AG09319 (cell line): Measurements from ENCODE around the gene LYSMD1.

Experiments used
- DNase-seq: peaks from one replicate; pipeline ENCODE4 v3.0.0-alpha.2; 2010; ENCODE audit warnings: low read depth; ENCODE audit errors: extremely low read depth
- CTCF ChIP-seq: IDR thresholded peaks from 2 replicates; pipeline ENCODE4 v1.5.1; 2011; ENCODE audit warnings: low read depth, mild to moderate bottlenecking, inconsistent platforms, low read length, moderate library complexity

LYSMD1 gene

GRCh38 chr1:151171190-151171589 is 5.5 kb upstream of the LYSMD1 start:
- TF ChIP-seq CTCF, result no peak
- DNase-seq, result no peak

GRCh38 chr1:151167116-151167515 is 1.4 kb upstream of the LYSMD1 start:
- DNase-seq, result no peak
- TF ChIP-seq CTCF, result no peak

GRCh38 chr1:151166505-151166956 is 829 bp upstream of the LYSMD1 start:
- TF ChIP-seq CTCF, result no peak

GRCh38 chr1:151165281-151165737 is 393 bp downstream of the LYSMD1 start:
- no peak for DNase-seq
- peak; percentile 0; the same call in 1 of the 2 replicates for TF ChIP-seq CTCF

More at GRCh38 chr1:151166505-151166956, 829 bp upstream of the LYSMD1 start:
- no peak for DNase-seq

GRCh38 chr1:151164732-151165280 is 896 bp downstream of the LYSMD1 start:
- TF ChIP-seq CTCF, result no peak
- no peak for DNase-seq

GRCh38 chr1:151159373-151159772 is 6.3 kb downstream of the LYSMD1 start:
- TF ChIP-seq CTCF, result no peak
- DNase-seq, result no peak

- TF ChIP-seq CTCF, result no peak
- no peak for DNase-seq
Measured at GRCh38 chr1:151158751-151159251, 6.9 kb downstream of the LYSMD1 start.
